IMR-90 (cell line): ENCODE data around the gene FGF6. TPM values are rescaled to one million over a fixed set of nuclear protein-coding genes. Genes with fewer than 3 reads are reported as not detected.

Experiments
- ATAC-seq: fragments of 200-7000 bp; cut with Tn5 transposase; 2 replicates; pipeline ENCODE4 v1.9.1; 2020; ENCODE audit warnings: low read depth, mild to moderate bottlenecking, moderate library complexity
- BruUV-seq: library from RNA; stranded (reverse); fragments of 400-500 nt; replicated peaks from 2 replicates; lab custom pipeline; 2021; lab: Mats Ljungman, UMichigan
- CTCF ChIA-PET: fragments of 300-600 bp; formaldehyde crosslinking; extraction: SDS; loops from one replicate; lab custom pipeline; 2021; ENCODE audit warnings: antibody characterized with exemption; lab: Yijun Ruan, JAX
- POLR2A ChIA-PET: fragments of 300-600 bp; sonication (Branson Sonifier 250); formaldehyde crosslinking; loops from one replicate; lab custom pipeline; 2022; ENCODE audit warnings: antibody characterized with exemption; ENCODE audit not compliant: unreplicated experiment; lab: Charles Lee
- DNase-seq: peaks from one replicate; pipeline ENCODE4 v3.0.0; 2013
- H2AFZ ChIP-seq: replicated peaks from 2 replicates; pipeline ENCODE3; 2013; ENCODE audit warnings: low read length, mild to moderate bottlenecking; ENCODE audit not compliant: poor library complexity
- H2AK5ac ChIP-seq: 2 replicates; pipeline ENCODE4 v1.6.1; 2013; ENCODE audit warnings: low read depth, low read length, inconsistent platforms
- H2AK9ac ChIP-seq: replicated peaks from 2 replicates; pipeline ENCODE3; 2013; ENCODE audit warnings: mild to moderate bottlenecking, low read depth, low read length, moderate library complexity; ENCODE audit not compliant: poor library complexity
- H2BK120ac ChIP-seq: 2 replicates; pipeline ENCODE4 v1.6.1; 2013; ENCODE audit warnings: low read depth, low read length, inconsistent platforms
- H2BK15ac ChIP-seq: 3 replicates; pipeline ENCODE4 v1.6.1; 2013; ENCODE audit warnings: low read depth, low read length, inconsistent platforms
- H2BK20ac ChIP-seq: 2 replicates; pipeline ENCODE4 v1.6.1; 2013; ENCODE audit warnings: low read depth, mild to moderate bottlenecking, inconsistent platforms, low read length, moderate library complexity
- H2BK5ac ChIP-seq: 2 replicates; pipeline ENCODE4 v1.6.1; 2013; ENCODE audit warnings: mild to moderate bottlenecking, low read depth, low read length, inconsistent platforms; ENCODE audit not compliant: poor library complexity, severe bottlenecking
- H3K14ac ChIP-seq: replicated peaks from 2 replicates; pipeline ENCODE4 v1.6.1; 2013; ENCODE audit warnings: low read depth, low read length, inconsistent platforms
- H3K18ac ChIP-seq: 2 replicates; pipeline ENCODE4 v1.6.1; 2013; ENCODE audit warnings: low read depth, low read length, control low read depth
- H3K23ac ChIP-seq: 2 replicates; pipeline ENCODE4 v1.6.1; 2013; ENCODE audit warnings: low read depth, low read length, inconsistent platforms
- H3K27ac ChIP-seq: 2 replicates; pipeline ENCODE4 v1.5.1; 2013; ENCODE audit warnings: mild to moderate bottlenecking, control low read depth, low read length; ENCODE audit not compliant: insufficient read depth
- H3K27me3 ChIP-seq: 2 replicates; pipeline ENCODE4 v1.6.1; 2013; ENCODE audit warnings: low read length; ENCODE audit not compliant: control insufficient read depth, insufficient read depth
- H3K36me3 ChIP-seq: 2 replicates; pipeline ENCODE4 v1.6.1; 2013; ENCODE audit warnings: low read length, mixed read lengths; ENCODE audit not compliant: control insufficient read depth, insufficient read depth
- H3K4ac ChIP-seq: 2 replicates; pipeline ENCODE4 v1.6.1; 2013; ENCODE audit warnings: low read depth, low read length, inconsistent platforms
- H3K4me1 ChIP-seq: 2 replicates; pipeline ENCODE4 v1.6.1; 2013; ENCODE audit warnings: low read length, mixed read lengths; ENCODE audit not compliant: control insufficient read depth, insufficient read depth
- H3K4me2 ChIP-seq: 2 replicates; pipeline ENCODE4 v1.6.1; 2013; ENCODE audit warnings: low read depth, mild to moderate bottlenecking, control low read depth, low read length, moderate library complexity
- H3K4me3 ChIP-seq: 2 replicates; pipeline ENCODE4 v1.5.1; 2013; ENCODE audit warnings: low read depth, mild to moderate bottlenecking, control low read depth, low read length, moderate library complexity; ENCODE audit not compliant: insufficient read depth
- H3K56ac ChIP-seq: 2 replicates; pipeline ENCODE4 v1.6.1; 2013; ENCODE audit warnings: low read length, inconsistent platforms; ENCODE audit not compliant: insufficient read depth; ENCODE audit errors: extremely low read depth
- H3K79me1 ChIP-seq, 2 experiments: 2 replicates each; pipeline ENCODE4 v1.6.1; 2013; ENCODE audit warnings: low read length in 2 of 2, inconsistent platforms in 1 of 2, low read depth in 1 of 2
- H3K9ac ChIP-seq: 2 replicates; pipeline ENCODE4 v1.6.1; 2013; ENCODE audit warnings: low read depth, low read length, control low read depth
- H3K9me1 ChIP-seq: 2 replicates; pipeline ENCODE4 v1.6.1; 2013; ENCODE audit warnings: low read length, inconsistent platforms; ENCODE audit not compliant: insufficient read depth
- H3K9me3 ChIP-seq: 2 replicates; pipeline ENCODE4 v1.6.1; 2013; ENCODE audit warnings: low read length; ENCODE audit not compliant: control insufficient read depth, insufficient read depth
- H4K20me1 ChIP-seq: 2 replicates; pipeline ENCODE4 v1.6.1; 2013; ENCODE audit warnings: low read length, inconsistent platforms; ENCODE audit not compliant: insufficient read depth
- H4K5ac ChIP-seq: 2 replicates; pipeline ENCODE4 v1.6.1; 2013; ENCODE audit warnings: mild to moderate bottlenecking, low read depth, low read length, control low read depth
- H4K8ac ChIP-seq, 2 experiments: 2 replicates each; pipeline ENCODE4 v1.6.1; 2013; ENCODE audit warnings: low read depth in 2 of 2, low read length in 2 of 2, control low read depth in 1 of 2, inconsistent platforms in 1 of 2
- H4K91ac ChIP-seq: 2 replicates; pipeline ENCODE4 v1.6.1; 2013; ENCODE audit warnings: low read depth, low read length, inconsistent platforms; ENCODE audit not compliant: insufficient read depth
- BHLHE40 ChIP-seq: fragments of 150-350 bp; IDR thresholded peaks from 2 replicates; pipeline ENCODE4 v1.6.1; 2016; ENCODE audit warnings: mild to moderate bottlenecking, low read depth, low read length
- CEBPB ChIP-seq: IDR thresholded peaks from 2 replicates; pipeline ENCODE4 v1.6.1; 2012; ENCODE audit warnings: low read depth, low read length, improper control_type of control experiment
- CHD1 ChIP-seq: IDR thresholded peaks from 2 replicates; pipeline ENCODE4 v1.6.1; 2012; ENCODE audit warnings: low read depth, low read length, improper control_type of control experiment
- FOS ChIP-seq: fragments of 150-350 bp; IDR thresholded peaks from 2 replicates; pipeline ENCODE4 v1.6.1; 2016; ENCODE audit warnings: low read depth, low read length
- MAFK ChIP-seq: IDR thresholded peaks from 2 replicates; pipeline ENCODE4 v1.6.1; 2012; ENCODE audit warnings: low read depth, low read length, improper control_type of control experiment
- MAZ ChIP-seq: IDR thresholded peaks from 2 replicates; pipeline ENCODE4 v1.6.1; 2012; ENCODE audit warnings: low read depth, mild to moderate bottlenecking, low read length, improper control_type of control experiment, moderate library complexity, borderline replicate concordance
- MXI1 ChIP-seq: IDR thresholded peaks from 2 replicates; pipeline ENCODE4 v1.6.1; 2012; ENCODE audit warnings: low read depth, mild to moderate bottlenecking, low read length, moderate library complexity, borderline replicate concordance
- NFE2L2 ChIP-seq: fragments of 150-350 bp; IDR thresholded peaks from 2 replicates; pipeline ENCODE4 v1.6.1; 2016; ENCODE audit warnings: low read depth, mild to moderate bottlenecking, low read length
- POLR2A ChIP-seq: IDR thresholded peaks from 2 replicates; pipeline ENCODE4 v1.6.1; 2012; ENCODE audit warnings: mild to moderate bottlenecking, low read depth, low read length
- RAD21 ChIP-seq: IDR thresholded peaks from 2 replicates; pipeline ENCODE4 v1.6.1; 2012; ENCODE audit warnings: low read length, improper control_type of control experiment
- RCOR1 ChIP-seq: IDR thresholded peaks from 2 replicates; pipeline ENCODE4 v1.6.1; 2012; ENCODE audit warnings: mild to moderate bottlenecking, low read length, improper control_type of control experiment; ENCODE audit not compliant: insufficient replicate concordance
- RFX5 ChIP-seq: IDR thresholded peaks from 2 replicates; pipeline ENCODE4 v1.8.0; 2012; ENCODE audit warnings: low read depth, mild to moderate bottlenecking, low read length, moderate library complexity
- SMC3 ChIP-seq: fragments of 150-350 bp; IDR thresholded peaks from 2 replicates; pipeline ENCODE4 v1.6.1; 2016; ENCODE audit warnings: low read depth, mild to moderate bottlenecking, antibody characterized with exemption, low read length, moderate library complexity
- WGBS, 2 experiments: methylation state at CpG; one replicate each; pipeline versions ENCODE4 v1.1.5 to v1.1.7; 2013; ENCODE audit warnings: missing lambda C conversion rate in 2 of 2; ENCODE audit not compliant: insufficient read length in 1 of 2; ENCODE audit errors: extremely low coverage in 2 of 2; 5-methylcytosine and 5-hydroxymethylcytosine counted together
- dilution Hi-C: fragments of 300-500 bp; cut with HindIII; formaldehyde crosslinking; loops from one replicate; pipeline ENCODE4 v1.14.3; 2018; ENCODE audit warnings: low sequenced_read_pairs; ENCODE audit not compliant: unreplicated experiment
- in situ Hi-C: fragments of 300-500 bp; cut with MboI; formaldehyde crosslinking; loops from 3 replicates; pipeline ENCODE4 v1.14.3; 2019; ENCODE audit warnings: low sequenced_read_pairs, inconsistent platforms, mixed read lengths
- intact Hi-C: fragments of 100-400 bp; cut with micrococcal nuclease; formaldehyde crosslinking; loops from 2 replicates; pipeline ENCODE4 v1.10.0; 2022
- polyA plus RNA-seq, 3 experiments: library from polyadenylated mRNA; depleted of rRNA; stranded (reverse); fragments of >200 nt; gene quantifications; 2 replicates each; pipeline ENCODE4 v1.2.3, GENCODE V29; 2012; ENCODE audit warnings: low replicate concordance in 1 of 3
- total RNA-seq: library from RNA; depleted of rRNA; stranded (reverse); fragments of >200 nt; gene quantifications from 2 replicates; pipeline ENCODE4 v1.2.3, GENCODE V29; 2012
- TF ChIP-seq, protein P1 (sequence below): fragments of 150-350 bp; IDR thresholded peaks from 2 replicates; pipeline ENCODE4 v1.6.1; 2017; ENCODE audit warnings: mild to moderate bottlenecking, antibody characterized with exemption, low read length, low read depth
- TF ChIP-seq, protein P2 (sequence below): fragments of 150-350 bp; IDR thresholded peaks from 2 replicates; pipeline ENCODE4 v1.6.1; 2016; ENCODE audit warnings: low read depth, mild to moderate bottlenecking, low read length, moderate library complexity, borderline replicate concordance
- TF ChIP-seq, protein P3 (sequence below): conservative IDR thresholded peaks from 2 replicates; pipeline ENCODE4 v1.5.1; 2012; ENCODE audit warnings: mild to moderate bottlenecking, low read depth, low read length, improper control_type of control experiment

FGF6 gene
- total and polyA plus RNA-seq, 2 of the 4 experiments (the other 2 are of a cell fraction) = not detected

DNA sequence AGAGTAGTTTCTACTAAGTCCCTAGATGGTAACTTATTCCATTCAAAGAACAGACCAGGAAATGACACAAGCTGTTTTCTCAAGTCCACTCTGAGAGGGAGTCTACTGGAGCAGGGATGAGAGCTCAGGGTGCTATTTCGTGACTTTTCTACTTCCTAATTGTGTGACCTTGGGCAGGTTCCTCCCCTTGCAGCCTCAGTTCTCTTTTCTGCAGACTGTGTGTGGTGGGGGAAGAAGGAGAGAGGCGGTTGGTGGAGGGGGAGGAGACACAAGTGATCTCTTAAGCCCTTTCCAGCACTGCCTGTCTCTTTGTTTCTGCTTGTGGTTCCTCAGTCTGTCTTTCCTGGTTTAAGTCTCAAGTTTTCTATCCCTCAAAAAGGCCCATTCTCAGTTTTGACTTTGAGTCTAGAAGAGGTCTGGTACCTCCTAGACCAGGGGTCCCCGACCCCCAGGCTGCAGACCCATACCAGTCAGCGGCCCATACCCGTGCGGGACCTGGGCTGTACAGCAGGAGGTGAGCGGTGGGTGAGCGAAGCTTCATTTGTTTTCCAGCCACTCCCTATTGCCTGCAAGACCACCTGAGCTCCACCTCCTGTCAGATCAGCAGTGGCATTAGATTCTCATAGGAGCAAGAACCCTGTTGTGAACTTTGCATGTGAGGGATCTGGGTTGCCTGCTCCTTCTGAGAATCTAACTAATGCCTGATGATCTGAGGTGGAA is 10.7 kb downstream of the FGF6 start:
- no peak overlapping the region for H2AK9ac ChIP-seq
- no peak overlapping the region for H3K14ac ChIP-seq
- H2BK15ac ChIP-seq = no peak overlapping the region
- H3K4me3 ChIP-seq = no peak overlapping the region
- intact Hi-C loops (no loop called here), dilution Hi-C loops (no loop called here), in situ Hi-C loops (no loop called here)
- no peak overlapping the region for H2BK20ac ChIP-seq
- H3K9ac ChIP-seq = no peak overlapping the region
- no peak overlapping the region for H3K56ac ChIP-seq
- no peak overlapping the region for H2BK120ac ChIP-seq
- no peak overlapping the region for H3K18ac ChIP-seq
- H3K4me1 ChIP-seq = no peaks in the 10 kb centered on the region
- H2AFZ ChIP-seq = no peak overlapping the region
- no TSS peak for BruUV-seq
- no CpG with 5 or more reads among the region's 8 CpGs for WGBS, 2 experiments
- ChIA-PET POLR2A (no interaction called here), CTCF (no interaction called here)
- H3K27me3 ChIP-seq = peaks cover 5% of the 10 kb centered on the region; the same call in 1 of the 2 replicates
- H3K9me1 ChIP-seq = no peaks in the 10 kb centered on the region
- ATAC-seq (no peak), DNase-seq (no peak)
- no peaks in the 10 kb centered on the region for H3K79me1 ChIP-seq
- H3K4ac ChIP-seq = no peak overlapping the region
- no peak overlapping the region for H3K4me2 ChIP-seq
- H4K5ac ChIP-seq = no peak overlapping the region
- H3K27ac ChIP-seq = no peak overlapping the region
- H2BK5ac ChIP-seq = no peak overlapping the region
- TF ChIP-seq MXI1 (no peak), CEBPB (no peak), RCOR1 (no peak), BHLHE40 (no peak), MAFK (no peak), SMC3 (no peak), RFX5 (no peak), NFE2L2 (no peak), MAZ (no peak), FOS (no peak), POLR2A (no peak), RAD21 (no peak), CHD1 (no peak)
- TF ChIP-seq, protein P1, sequence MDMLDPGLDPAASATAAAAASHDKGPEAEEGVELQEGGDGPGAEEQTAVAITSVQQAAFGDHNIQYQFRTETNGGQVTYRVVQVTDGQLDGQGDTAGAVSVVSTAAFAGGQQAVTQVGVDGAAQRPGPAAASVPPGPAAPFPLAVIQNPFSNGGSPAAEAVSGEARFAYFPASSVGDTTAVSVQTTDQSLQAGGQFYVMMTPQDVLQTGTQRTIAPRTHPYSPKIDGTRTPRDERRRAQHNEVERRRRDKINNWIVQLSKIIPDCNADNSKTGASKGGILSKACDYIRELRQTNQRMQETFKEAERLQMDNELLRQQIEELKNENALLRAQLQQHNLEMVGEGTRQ = no peak
- TF ChIP-seq, protein P2, sequence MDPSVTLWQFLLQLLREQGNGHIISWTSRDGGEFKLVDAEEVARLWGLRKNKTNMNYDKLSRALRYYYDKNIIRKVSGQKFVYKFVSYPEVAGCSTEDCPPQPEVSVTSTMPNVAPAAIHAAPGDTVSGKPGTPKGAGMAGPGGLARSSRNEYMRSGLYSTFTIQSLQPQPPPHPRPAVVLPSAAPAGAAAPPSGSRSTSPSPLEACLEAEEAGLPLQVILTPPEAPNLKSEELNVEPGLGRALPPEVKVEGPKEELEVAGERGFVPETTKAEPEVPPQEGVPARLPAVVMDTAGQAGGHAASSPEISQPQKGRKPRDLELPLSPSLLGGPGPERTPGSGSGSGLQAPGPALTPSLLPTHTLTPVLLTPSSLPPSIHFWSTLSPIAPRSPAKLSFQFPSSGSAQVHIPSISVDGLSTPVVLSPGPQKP = no peak
- TF ChIP-seq, protein P3, sequence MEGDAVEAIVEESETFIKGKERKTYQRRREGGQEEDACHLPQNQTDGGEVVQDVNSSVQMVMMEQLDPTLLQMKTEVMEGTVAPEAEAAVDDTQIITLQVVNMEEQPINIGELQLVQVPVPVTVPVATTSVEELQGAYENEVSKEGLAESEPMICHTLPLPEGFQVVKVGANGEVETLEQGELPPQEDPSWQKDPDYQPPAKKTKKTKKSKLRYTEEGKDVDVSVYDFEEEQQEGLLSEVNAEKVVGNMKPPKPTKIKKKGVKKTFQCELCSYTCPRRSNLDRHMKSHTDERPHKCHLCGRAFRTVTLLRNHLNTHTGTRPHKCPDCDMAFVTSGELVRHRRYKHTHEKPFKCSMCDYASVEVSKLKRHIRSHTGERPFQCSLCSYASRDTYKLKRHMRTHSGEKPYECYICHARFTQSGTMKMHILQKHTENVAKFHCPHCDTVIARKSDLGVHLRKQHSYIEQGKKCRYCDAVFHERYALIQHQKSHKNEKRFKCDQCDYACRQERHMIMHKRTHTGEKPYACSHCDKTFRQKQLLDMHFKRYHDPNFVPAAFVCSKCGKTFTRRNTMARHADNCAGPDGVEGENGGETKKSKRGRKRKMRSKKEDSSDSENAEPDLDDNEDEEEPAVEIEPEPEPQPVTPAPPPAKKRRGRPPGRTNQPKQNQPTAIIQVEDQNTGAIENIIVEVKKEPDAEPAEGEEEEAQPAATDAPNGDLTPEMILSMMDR = no peak
- H3K23ac ChIP-seq = no peak overlapping the region
- H4K20me1 ChIP-seq = no peaks in the 10 kb centered on the region
- H3K36me3 ChIP-seq = no peaks in the 10 kb centered on the region
- no peak overlapping the region for H4K91ac ChIP-seq
- no peak overlapping the region for H4K8ac ChIP-seq
- no peak overlapping the region for H2AK5ac ChIP-seq
- H3K9me3 ChIP-seq = no peaks in the 10 kb centered on the region
